ENCODE results near the gene LTBP1. TPM values are rescaled to one million over a fixed set of nuclear protein-coding genes. Genes with fewer than 3 reads are reported as not detected.
"Not testable (repeated sequence)": the region's sequence is repeated elsewhere in the genome, so short reads cannot be mapped to it uniquely, and the experiment has no call there.

The LTBP1 gene
- total RNA-seq, 1 donor from 2014 or later, result 29.7 TPM

DNA sequence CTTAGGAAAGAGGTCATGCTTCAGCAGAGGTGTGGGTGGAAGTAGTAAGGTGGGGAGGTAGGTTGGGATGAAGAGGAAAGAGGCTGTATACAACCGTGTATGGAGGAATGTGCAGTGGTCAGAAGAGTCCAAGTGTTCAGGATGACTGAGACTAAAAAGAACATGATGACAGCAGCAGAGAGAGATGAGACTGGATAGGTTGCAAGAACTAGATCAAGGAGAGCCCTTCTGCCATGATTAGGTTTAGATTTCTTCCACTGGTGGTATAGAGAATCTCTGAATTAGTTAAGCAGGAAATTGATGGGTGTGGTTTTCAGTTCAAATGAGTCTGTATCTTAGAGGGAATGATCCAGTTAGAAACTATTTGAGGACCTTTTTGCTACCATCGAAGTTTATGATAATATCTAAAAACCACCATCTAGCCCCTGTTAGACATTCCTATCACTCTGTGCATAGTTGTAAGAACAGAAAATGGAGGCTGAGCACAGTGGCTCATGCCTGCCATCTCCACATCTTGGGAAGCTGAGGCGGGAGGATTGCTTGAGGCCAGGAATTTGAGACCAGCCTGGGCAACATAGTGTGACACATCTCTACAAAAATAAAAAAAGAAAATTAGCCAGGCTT is 221.0 kb downstream of the LTBP1 start:
- FAIRE-seq, result peak; percentile 41
- H4K20me1 ChIP-seq (ENCODE audit: insufficient read depth, low read length), result no peaks in the 10 kb centered on the region
- peak overlapping the region; percentile 14 for H3K4me2 ChIP-seq (ENCODE audit: low read length)
- TF ChIP-seq EZH2 (IDR thresholded peaks at IDR 0.05; ENCODE audit: insufficient read depth, low read length) (no peak), CTCF (IDR thresholded peaks at IDR 0.05; ENCODE audit: insufficient read depth, low read depth, low read length) (no peak)
- Mint-ChIP-seq H3K36me3 (ENCODE audit: low read depth, unreplicated experiment) (peaks cover 3% of the 10 kb centered on the region), H3K27me3 (ENCODE audit: low read depth, unreplicated experiment) (no peaks in the 10 kb centered on the region), H3K4me1 (ENCODE audit: low read depth, unreplicated experiment) (peaks cover 11% of the 10 kb centered on the region), H3K27ac (ENCODE audit: unreplicated experiment) (no peak overlapping the region), H3K4me3 (ENCODE audit: unreplicated experiment) (peak overlapping the region; percentile 2), H3K9me3 (ENCODE audit: unreplicated experiment) (peaks cover 2% of the 10 kb centered on the region)
- H3K36me3 ChIP-seq (ENCODE audit: insufficient read depth, low read length), result no peaks in the 10 kb centered on the region
- no peaks in the 10 kb centered on the region for H3K9me3 ChIP-seq (ENCODE audit: insufficient read depth, low read depth, low read length)
- H3K27ac ChIP-seq (ENCODE audit: low read depth, low read length), result peak overlapping the region; percentile 35
- peaks cover 40% of the 10 kb centered on the region for H3K79me2 ChIP-seq (ENCODE audit: insufficient read depth, low read length)
- no peak overlapping the region for H2AFZ ChIP-seq (ENCODE audit: low read depth, low read length)
- DNase-seq (ENCODE audit: low read depth), result peak; percentile 76
- H3K4me3 ChIP-seq (ENCODE audit: insufficient read depth, low read depth, low read length), result no peak overlapping the region
- no peaks in the 10 kb centered on the region for H3K27me3 ChIP-seq (ENCODE audit: insufficient read depth, low read length)
- no peak overlapping the region for H3K9ac ChIP-seq (ENCODE audit: low read length)
- H3K4me1 ChIP-seq (ENCODE audit: insufficient read depth, low read length), result peaks cover 25% of the 10 kb centered on the region

- peaks cover 3% of the 10 kb centered on the region for H3K36me3 Mint-ChIP-seq (ENCODE audit: low read depth, unreplicated experiment)
- H3K4me2 ChIP-seq (ENCODE audit: low read length), result no peak overlapping the region
- H3K9me3 ChIP-seq (ENCODE audit: insufficient read depth, low read depth, low read length), result no peaks in the 10 kb centered on the region
- H3K9ac ChIP-seq (ENCODE audit: low read length), result no peak overlapping the region
- H3K4me3 Mint-ChIP-seq (ENCODE audit: unreplicated experiment), result no peak overlapping the region
- H3K4me1 Mint-ChIP-seq (ENCODE audit: low read depth, unreplicated experiment), result peaks cover 11% of the 10 kb centered on the region
- TF ChIP-seq EZH2 (IDR thresholded peaks at IDR 0.05; ENCODE audit: insufficient read depth, low read length), result no peak
- TF ChIP-seq CTCF (IDR thresholded peaks at IDR 0.05; ENCODE audit: insufficient read depth, low read depth, low read length), result no peak
- H4K20me1 ChIP-seq (ENCODE audit: insufficient read depth, low read length), result no peaks in the 10 kb centered on the region
- no peaks in the 10 kb centered on the region for H3K36me3 ChIP-seq (ENCODE audit: insufficient read depth, low read length)
- H2AFZ ChIP-seq (ENCODE audit: low read depth, low read length), result no peak overlapping the region
- H3K4me3 ChIP-seq (ENCODE audit: insufficient read depth, low read depth, low read length), result no peak overlapping the region
- no peaks in the 10 kb centered on the region for H3K27me3 Mint-ChIP-seq (ENCODE audit: low read depth, unreplicated experiment)
- H3K9me3 Mint-ChIP-seq (ENCODE audit: unreplicated experiment), result peaks cover 2% of the 10 kb centered on the region
- H3K27ac Mint-ChIP-seq (ENCODE audit: unreplicated experiment), result no peak overlapping the region
- DNase-seq (ENCODE audit: low read depth), result no peak
- H3K4me1 ChIP-seq (ENCODE audit: insufficient read depth, low read length), result peaks cover 25% of the 10 kb centered on the region
- H3K79me2 ChIP-seq (ENCODE audit: insufficient read depth, low read length), result peaks cover 34% of the 10 kb centered on the region
- FAIRE-seq, result no peak
- no peak overlapping the region for H3K27ac ChIP-seq (ENCODE audit: low read depth, low read length)
- no peaks in the 10 kb centered on the region for H3K27me3 ChIP-seq (ENCODE audit: insufficient read depth, low read length)
Measured at GRCh38 chr2:33168425-33168824, 221.7 kb downstream of the LTBP1 start.

- Histone ChIP-seq H3K9ac (ENCODE audit: low read length) (no peak overlapping the region), H4K20me1 (ENCODE audit: insufficient read depth, low read length) (no peaks in the 10 kb centered on the region), H3K27me3 (ENCODE audit: insufficient read depth, low read length) (no peaks in the 10 kb centered on the region), H3K79me2 (ENCODE audit: insufficient read depth, low read length) (peaks cover 32% of the 10 kb centered on the region), H3K27ac (ENCODE audit: low read depth, low read length) (no peak overlapping the region), H3K9me3 (ENCODE audit: insufficient read depth, low read depth, low read length) (no peaks in the 10 kb centered on the region), H3K4me3 (ENCODE audit: insufficient read depth, low read depth, low read length) (no peak overlapping the region), H3K36me3 (ENCODE audit: insufficient read depth, low read length) (no peaks in the 10 kb centered on the region), H2AFZ (ENCODE audit: low read depth, low read length) (no peak overlapping the region), H3K4me1 (ENCODE audit: insufficient read depth, low read length) (peaks cover 25% of the 10 kb centered on the region), H3K4me2 (ENCODE audit: low read length) (no peak overlapping the region)
- DNase-seq (ENCODE audit: low read depth), result no peak
- FAIRE-seq, result no peak
- H3K27me3 Mint-ChIP-seq (ENCODE audit: low read depth, unreplicated experiment), result no peaks in the 10 kb centered on the region
- H3K27ac Mint-ChIP-seq (ENCODE audit: unreplicated experiment), result no peak overlapping the region
- peaks cover 2% of the 10 kb centered on the region for H3K9me3 Mint-ChIP-seq (ENCODE audit: unreplicated experiment)
- peaks cover 3% of the 10 kb centered on the region for H3K36me3 Mint-ChIP-seq (ENCODE audit: low read depth, unreplicated experiment)
- no peak overlapping the region for H3K4me3 Mint-ChIP-seq (ENCODE audit: unreplicated experiment)
- peaks cover 11% of the 10 kb centered on the region for H3K4me1 Mint-ChIP-seq (ENCODE audit: low read depth, unreplicated experiment)
- no peak for TF ChIP-seq CTCF (IDR thresholded peaks at IDR 0.05; ENCODE audit: insufficient read depth, low read depth, low read length)
- TF ChIP-seq EZH2 (IDR thresholded peaks at IDR 0.05; ENCODE audit: insufficient read depth, low read length), result no peak
Measured at GRCh38 chr2:33168922-33169321, 222.2 kb downstream of the LTBP1 start.

GRCh38 chr2:33170251-33170650 is 223.5 kb downstream of the LTBP1 start:
- H3K4me1 Mint-ChIP-seq (ENCODE audit: low read depth, unreplicated experiment), result peaks cover 11% of the 10 kb centered on the region
- not testable (repeated sequence) for H3K9me3 Mint-ChIP-seq (ENCODE audit: unreplicated experiment); FAIRE-seq; H3K4me3 Mint-ChIP-seq (ENCODE audit: unreplicated experiment); DNase-seq (ENCODE audit: low read depth); H3K27me3 ChIP-seq (ENCODE audit: insufficient read depth, low read length); H3K27me3 Mint-ChIP-seq (ENCODE audit: low read depth, unreplicated experiment); H4K20me1 ChIP-seq (ENCODE audit: insufficient read depth, low read length); H3K36me3 Mint-ChIP-seq (ENCODE audit: low read depth, unreplicated experiment); H3K9ac ChIP-seq (ENCODE audit: low read length); H2AFZ ChIP-seq (ENCODE audit: low read depth, low read length); H3K4me3 ChIP-seq (ENCODE audit: insufficient read depth, low read depth, low read length); H3K36me3 ChIP-seq (ENCODE audit: insufficient read depth, low read length); H3K27ac ChIP-seq (ENCODE audit: low read depth, low read length); H3K9me3 ChIP-seq (ENCODE audit: insufficient read depth, low read depth, low read length); H3K27ac Mint-ChIP-seq (ENCODE audit: unreplicated experiment); H3K4me2 ChIP-seq (ENCODE audit: low read length)
- peaks cover 22% of the 10 kb centered on the region for H3K79me2 ChIP-seq (ENCODE audit: insufficient read depth, low read length)
- peaks cover 25% of the 10 kb centered on the region for H3K4me1 ChIP-seq (ENCODE audit: insufficient read depth, low read length)

All from astrocyte (in vitro differentiated cells and primary cell).